Cardiac fibroblast (primary cell): ENCODE measurements around the gene NMUR1.

ENCODE experiments used
- DNase-seq, 2 donors: peaks; one replicate each; pipeline versions ENCODE4 v3.0.0 to v3.0.0-alpha.2; 2010; ENCODE audit warnings: low read depth in 2 of 2
- H3K4me3 ChIP-seq, 2 donors: replicated peaks in 1 of 2; 1 replicate in 1 of 2; 2 replicates in 1 of 2; pipeline ENCODE4 v1.5.1; 2011; ENCODE audit warnings: low read depth in 2 of 2, low read length in 2 of 2, mild to moderate bottlenecking in 2 of 2, moderate library complexity in 1 of 2
- CTCF ChIP-seq: IDR thresholded peaks from one replicate; pipeline ENCODE4 v1.5.1; 2011; ENCODE audit warnings: low read depth, mild to moderate bottlenecking, low read length, inconsistent platforms

Gene NMUR1

GRCh38 chr2:231525248-231526163 is 4.7 kb downstream of the NMUR1 start:
- H3K4me3 ChIP-seq: no peak overlapping the region
- TF ChIP-seq CTCF: no peak
- no peak for DNase-seq

GRCh38 chr2:231524477-231525247 is 5.6 kb downstream of the NMUR1 start:
- no peak for TF ChIP-seq CTCF
- H3K4me3 ChIP-seq: no peak overlapping the region
- DNase-seq: no peak

- TF ChIP-seq CTCF: no peak
- DNase-seq: no peak
- no peak overlapping the region for H3K4me3 ChIP-seq
Observed at GRCh38 chr2:231523451-231524285, 6.6 kb downstream of the NMUR1 start.

GRCh38 chr2:231522418-231523180 is 7.6 kb downstream of the NMUR1 start:
- no peak for TF ChIP-seq CTCF
- no peak overlapping the region for H3K4me3 ChIP-seq
- DNase-seq: peak; percentile 43 to 55

GRCh38 chr2:231521443-231521842 is 8.8 kb downstream of the NMUR1 start:
- no peak overlapping the region for H3K4me3 ChIP-seq
- no peak for TF ChIP-seq CTCF
- DNase-seq: no peak
